ENCODE measurements around the gene STAC.
"Not testable (repeated sequence)": the region's sequence is repeated elsewhere in the genome, so short reads cannot be mapped to it uniquely, and the experiment has no call there.

The STAC gene

DNA sequence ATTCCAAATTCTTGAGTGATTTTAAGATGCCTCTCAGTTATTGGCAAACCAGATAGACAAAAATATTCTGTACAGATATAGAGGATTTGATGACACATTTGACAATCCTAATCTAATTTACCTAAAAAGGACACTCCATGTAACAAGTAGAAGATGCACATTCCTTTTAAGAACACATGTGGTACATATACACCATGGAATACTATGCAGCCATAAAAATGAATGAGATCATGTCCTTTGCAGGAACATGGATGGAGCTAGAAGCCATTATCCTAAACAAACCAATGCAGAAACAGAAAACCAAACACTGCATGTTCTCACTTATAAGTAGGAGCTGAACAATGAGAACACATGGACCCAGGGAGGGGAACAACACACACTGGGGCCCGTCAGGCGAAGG lies 119.7 kb downstream of the STAC start:
- TF ChIP-seq ZNF8 (CRISPR knock-in tag; IDR thresholded peaks at IDR 0.05), result peak; percentile 79
- ATAC-seq, result not testable (repeated sequence)

DNA sequence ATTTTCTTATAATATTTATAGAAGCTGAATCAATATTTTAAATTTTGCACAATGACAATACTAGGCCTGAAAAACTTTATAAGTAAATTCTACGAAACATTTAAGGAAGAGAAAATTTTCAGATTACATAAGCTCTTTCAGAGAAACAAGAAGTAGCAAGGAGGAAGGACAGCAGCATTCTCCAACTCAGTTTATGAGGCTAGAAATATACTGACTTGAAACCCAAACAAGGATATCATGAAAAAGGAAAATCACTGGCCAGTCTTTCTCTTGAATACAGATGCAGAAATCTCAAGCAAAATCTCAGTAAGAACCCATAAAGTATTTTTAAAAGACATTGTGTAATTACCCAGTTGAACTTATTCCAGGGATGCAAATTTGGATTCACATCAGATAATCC lies 121.3 kb downstream of the STAC start:
- TF ChIP-seq, protein P1, sequence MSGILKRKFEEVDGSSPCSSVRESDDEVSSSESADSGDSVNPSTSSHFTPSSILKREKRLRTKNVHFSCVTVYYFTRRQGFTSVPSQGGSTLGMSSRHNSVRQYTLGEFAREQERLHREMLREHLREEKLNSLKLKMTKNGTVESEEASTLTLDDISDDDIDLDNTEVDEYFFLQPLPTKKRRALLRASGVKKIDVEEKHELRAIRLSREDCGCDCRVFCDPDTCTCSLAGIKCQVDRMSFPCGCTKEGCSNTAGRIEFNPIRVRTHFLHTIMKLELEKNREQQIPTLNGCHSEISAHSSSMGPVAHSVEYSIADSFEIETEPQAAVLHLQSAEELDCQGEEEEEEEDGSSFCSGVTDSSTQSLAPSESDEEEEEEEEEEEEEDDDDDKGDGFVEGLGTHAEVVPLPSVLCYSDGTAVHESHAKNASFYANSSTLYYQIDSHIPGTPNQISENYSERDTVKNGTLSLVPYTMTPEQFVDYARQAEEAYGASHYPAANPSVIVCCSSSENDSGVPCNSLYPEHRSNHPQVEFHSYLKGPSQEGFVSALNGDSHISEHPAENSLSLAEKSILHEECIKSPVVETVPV (CRISPR knock-in tag; IDR thresholded peaks at IDR 0.05), result no peak
- no peak for TF ChIP-seq TCF4 (CRISPR knock-in tag; IDR thresholded peaks at IDR 0.05; ENCODE audit: borderline replicate concordance)
- TF ChIP-seq ARNTL (CRISPR knock-in tag; IDR thresholded peaks at IDR 0.05; ENCODE audit: borderline replicate concordance, low read depth), result no peak
- TF ChIP-seq, protein P2, sequence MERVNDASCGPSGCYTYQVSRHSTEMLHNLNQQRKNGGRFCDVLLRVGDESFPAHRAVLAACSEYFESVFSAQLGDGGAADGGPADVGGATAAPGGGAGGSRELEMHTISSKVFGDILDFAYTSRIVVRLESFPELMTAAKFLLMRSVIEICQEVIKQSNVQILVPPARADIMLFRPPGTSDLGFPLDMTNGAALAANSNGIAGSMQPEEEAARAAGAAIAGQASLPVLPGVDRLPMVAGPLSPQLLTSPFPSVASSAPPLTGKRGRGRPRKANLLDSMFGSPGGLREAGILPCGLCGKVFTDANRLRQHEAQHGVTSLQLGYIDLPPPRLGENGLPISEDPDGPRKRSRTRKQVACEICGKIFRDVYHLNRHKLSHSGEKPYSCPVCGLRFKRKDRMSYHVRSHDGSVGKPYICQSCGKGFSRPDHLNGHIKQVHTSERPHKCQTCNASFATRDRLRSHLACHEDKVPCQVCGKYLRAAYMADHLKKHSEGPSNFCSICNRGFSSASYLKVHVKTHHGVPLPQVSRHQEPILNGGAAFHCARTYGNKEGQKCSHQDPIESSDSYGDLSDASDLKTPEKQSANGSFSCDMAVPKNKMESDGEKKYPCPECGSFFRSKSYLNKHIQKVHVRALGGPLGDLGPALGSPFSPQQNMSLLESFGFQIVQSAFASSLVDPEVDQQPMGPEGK (CRISPR knock-in tag; IDR thresholded peaks at IDR 0.05; ENCODE audit: borderline replicate concordance), result no peak
- TF ChIP-seq ZNF565 (CRISPR knock-in tag; conservative IDR thresholded peaks at IDR 0.05; ENCODE audit: low read depth), result no peak
- TF ChIP-seq ESRRG (CRISPR knock-in tag; IDR thresholded peaks at IDR 0.05), result no peak
- TF ChIP-seq ZNF70 (CRISPR knock-in tag; IDR thresholded peaks at IDR 0.05), result no peak
- TF ChIP-seq ZC3H10 (CRISPR knock-in tag; IDR thresholded peaks at IDR 0.05), result no peak
- no peak for TF ChIP-seq PPARA (CRISPR knock-in tag; IDR thresholded peaks at IDR 0.05; ENCODE audit: borderline replicate concordance)
- TF ChIP-seq OSR1 (CRISPR knock-in tag; IDR thresholded peaks at IDR 0.05), result no peak
- TF ChIP-seq, protein P3, sequence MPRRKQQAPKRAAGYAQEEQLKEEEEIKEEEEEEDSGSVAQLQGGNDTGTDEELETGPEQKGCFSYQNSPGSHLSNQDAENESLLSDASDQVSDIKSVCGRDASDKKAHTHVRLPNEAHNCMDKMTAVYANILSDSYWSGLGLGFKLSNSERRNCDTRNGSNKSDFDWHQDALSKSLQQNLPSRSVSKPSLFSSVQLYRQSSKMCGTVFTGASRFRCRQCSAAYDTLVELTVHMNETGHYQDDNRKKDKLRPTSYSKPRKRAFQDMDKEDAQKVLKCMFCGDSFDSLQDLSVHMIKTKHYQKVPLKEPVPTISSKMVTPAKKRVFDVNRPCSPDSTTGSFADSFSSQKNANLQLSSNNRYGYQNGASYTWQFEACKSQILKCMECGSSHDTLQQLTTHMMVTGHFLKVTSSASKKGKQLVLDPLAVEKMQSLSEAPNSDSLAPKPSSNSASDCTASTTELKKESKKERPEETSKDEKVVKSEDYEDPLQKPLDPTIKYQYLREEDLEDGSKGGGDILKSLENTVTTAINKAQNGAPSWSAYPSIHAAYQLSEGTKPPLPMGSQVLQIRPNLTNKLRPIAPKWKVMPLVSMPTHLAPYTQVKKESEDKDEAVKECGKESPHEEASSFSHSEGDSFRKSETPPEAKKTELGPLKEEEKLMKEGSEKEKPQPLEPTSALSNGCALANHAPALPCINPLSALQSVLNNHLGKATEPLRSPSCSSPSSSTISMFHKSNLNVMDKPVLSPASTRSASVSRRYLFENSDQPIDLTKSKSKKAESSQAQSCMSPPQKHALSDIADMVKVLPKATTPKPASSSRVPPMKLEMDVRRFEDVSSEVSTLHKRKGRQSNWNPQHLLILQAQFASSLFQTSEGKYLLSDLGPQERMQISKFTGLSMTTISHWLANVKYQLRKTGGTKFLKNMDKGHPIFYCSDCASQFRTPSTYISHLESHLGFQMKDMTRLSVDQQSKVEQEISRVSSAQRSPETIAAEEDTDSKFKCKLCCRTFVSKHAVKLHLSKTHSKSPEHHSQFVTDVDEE (CRISPR knock-in tag; IDR thresholded peaks at IDR 0.05), result no peak
- no peak for TF ChIP-seq ZNF8 (CRISPR knock-in tag; IDR thresholded peaks at IDR 0.05)
- ATAC-seq, result no peak

DNA sequence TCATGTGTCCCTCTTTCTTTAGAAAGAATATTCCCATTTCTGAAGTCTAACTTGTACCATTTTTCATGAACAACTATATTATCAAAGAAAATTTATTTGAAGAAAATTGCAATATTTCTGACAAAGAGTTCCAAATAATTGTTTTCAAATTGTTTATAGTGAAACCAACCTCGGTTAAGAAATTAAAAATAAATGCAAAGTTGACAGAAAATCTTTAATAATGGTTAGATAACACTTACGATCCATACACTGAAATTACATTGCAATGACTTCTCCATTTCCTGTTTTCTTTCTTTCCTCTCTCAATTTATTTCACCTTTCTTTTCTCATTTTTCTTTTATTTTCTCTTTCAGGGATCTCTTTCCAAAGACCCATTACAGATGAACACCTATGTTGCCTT lies 125.1 kb downstream of the STAC start:
- TF ChIP-seq, protein P4, sequence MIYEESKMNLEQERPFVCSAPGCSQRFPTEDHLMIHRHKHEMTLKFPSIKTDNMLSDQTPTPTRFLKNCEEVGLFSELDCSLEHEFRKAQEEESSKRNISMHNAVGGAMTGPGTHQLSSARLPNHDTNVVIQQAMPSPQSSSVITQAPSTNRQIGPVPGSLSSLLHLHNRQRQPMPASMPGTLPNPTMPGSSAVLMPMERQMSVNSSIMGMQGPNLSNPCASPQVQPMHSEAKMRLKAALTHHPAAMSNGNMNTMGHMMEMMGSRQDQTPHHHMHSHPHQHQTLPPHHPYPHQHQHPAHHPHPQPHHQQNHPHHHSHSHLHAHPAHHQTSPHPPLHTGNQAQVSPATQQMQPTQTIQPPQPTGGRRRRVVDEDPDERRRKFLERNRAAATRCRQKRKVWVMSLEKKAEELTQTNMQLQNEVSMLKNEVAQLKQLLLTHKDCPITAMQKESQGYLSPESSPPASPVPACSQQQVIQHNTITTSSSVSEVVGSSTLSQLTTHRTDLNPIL (CRISPR knock-in tag; IDR thresholded peaks at IDR 0.05; ENCODE audit: low read depth), result no peak
- no peak for TF ChIP-seq PPARA (CRISPR knock-in tag; IDR thresholded peaks at IDR 0.05; ENCODE audit: borderline replicate concordance)
- TF ChIP-seq ZNF565 (CRISPR knock-in tag; conservative IDR thresholded peaks at IDR 0.05; ENCODE audit: low read depth), result no peak
- TF ChIP-seq ZFP30 (CRISPR knock-in tag; IDR thresholded peaks at IDR 0.05), result no peak
- no peak for TF ChIP-seq ZNF8 (CRISPR knock-in tag; IDR thresholded peaks at IDR 0.05)
- no peak for TF ChIP-seq ZC3H10 (CRISPR knock-in tag; IDR thresholded peaks at IDR 0.05)
- no peak for TF ChIP-seq ARNTL (CRISPR knock-in tag; IDR thresholded peaks at IDR 0.05; ENCODE audit: borderline replicate concordance, low read depth)
- TF ChIP-seq ZFP3 (CRISPR knock-in tag; IDR thresholded peaks at IDR 0.05), result no peak
- TF ChIP-seq ZNF70 (CRISPR knock-in tag; IDR thresholded peaks at IDR 0.05), result no peak
- ATAC-seq, result no peak

DNA sequence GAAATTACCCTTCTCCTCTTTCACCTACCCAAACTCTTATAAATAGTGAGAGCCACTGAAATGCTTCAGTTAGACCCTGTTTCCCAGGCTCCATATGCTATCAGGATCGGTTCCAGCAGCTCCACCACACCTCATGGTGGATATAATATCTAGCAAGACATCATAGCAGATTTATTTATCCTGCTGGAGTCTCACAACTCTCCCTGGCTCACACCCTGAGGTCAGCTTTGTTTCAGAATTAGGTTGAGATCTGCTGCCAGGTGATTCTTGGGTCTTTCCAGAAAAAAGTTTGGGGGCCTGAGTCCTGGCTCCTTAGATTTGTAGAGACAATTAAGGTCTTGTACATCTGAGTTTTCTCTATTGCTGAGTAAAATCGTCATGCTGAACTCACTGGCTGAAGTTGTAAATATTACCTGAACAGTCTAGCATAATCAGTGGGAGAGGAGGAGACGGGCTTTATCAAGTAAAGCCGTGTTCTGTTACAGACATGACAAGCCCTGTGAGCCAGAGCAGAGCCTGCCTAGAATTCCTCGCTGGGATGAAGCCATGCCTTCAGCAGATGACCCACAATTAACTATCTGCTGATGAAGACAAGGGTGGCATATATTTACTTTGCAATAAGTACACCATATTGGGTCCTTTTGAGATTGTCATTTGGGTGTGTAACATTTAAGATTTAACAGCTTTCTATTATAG lies 131.6 kb downstream of the STAC start:
- ATAC-seq, result peak; percentile 67
- TF ChIP-seq OSR1 (CRISPR knock-in tag; IDR thresholded peaks at IDR 0.05), result no peak
- 0 out of 2 replicates have a peak, but pooled peaks have one; percentile 22 for TF ChIP-seq GLIS3 (CRISPR knock-in tag; IDR thresholded peaks at IDR 0.05)

DNA sequence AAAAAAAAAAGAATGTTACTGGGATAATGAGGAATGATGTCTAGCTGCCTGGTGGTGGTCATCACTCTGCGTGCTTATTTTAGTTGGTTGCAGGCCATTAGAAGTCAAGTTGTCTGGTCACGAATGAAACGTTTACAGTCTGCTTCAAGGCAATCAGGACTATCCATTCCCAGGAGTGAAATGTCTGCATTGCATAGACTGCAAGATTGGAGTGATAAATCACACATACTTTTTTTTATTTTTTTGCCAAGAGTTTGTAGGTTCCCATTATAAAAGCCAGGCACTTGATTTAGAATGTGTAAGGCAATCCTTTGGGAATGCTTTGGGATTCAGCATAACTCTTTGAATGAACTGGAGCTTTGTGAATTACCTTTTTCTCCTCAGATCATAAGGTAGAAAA lies 132.3 kb downstream of the STAC start:
- peak; percentile 79; the same call in 1 of the 2 replicates for TF ChIP-seq ISL1 (CRISPR knock-in tag; IDR thresholded peaks at IDR 0.05)
- TF ChIP-seq OSR1 (CRISPR knock-in tag; IDR thresholded peaks at IDR 0.05), result no peak
- TF ChIP-seq ZFP30 (CRISPR knock-in tag; IDR thresholded peaks at IDR 0.05), result no peak
- TF ChIP-seq ZNF565 (CRISPR knock-in tag; conservative IDR thresholded peaks at IDR 0.05; ENCODE audit: low read depth), result no peak
- TF ChIP-seq CSDC2 (CRISPR knock-in tag; IDR thresholded peaks at IDR 0.05), result 0 out of 2 replicates have a peak, but pooled peaks have one; percentile 56
- peak; percentile 55 for ATAC-seq

All from SK-N-SH treated with all-trans-retinoic acid at 6 μM for 48 hours (cell line).